ENCODE measurements around the gene KCND3. TPM values are rescaled to one million over a fixed set of nuclear protein-coding genes. Genes with fewer than 3 reads are reported as not detected.

Gene KCND3
- total RNA-seq, 1 donor from 2014 or later = 3.7 TPM

Other genes with a start within 250 kb of the KCND3 start
- 17.3 TPM for gene DDX20, start 233.8 kb downstream of the KCND3 start, total RNA-seq (ENCODE audit: unreplicated experiment)